ENCODE data around the gene THOC7.

DNA sequence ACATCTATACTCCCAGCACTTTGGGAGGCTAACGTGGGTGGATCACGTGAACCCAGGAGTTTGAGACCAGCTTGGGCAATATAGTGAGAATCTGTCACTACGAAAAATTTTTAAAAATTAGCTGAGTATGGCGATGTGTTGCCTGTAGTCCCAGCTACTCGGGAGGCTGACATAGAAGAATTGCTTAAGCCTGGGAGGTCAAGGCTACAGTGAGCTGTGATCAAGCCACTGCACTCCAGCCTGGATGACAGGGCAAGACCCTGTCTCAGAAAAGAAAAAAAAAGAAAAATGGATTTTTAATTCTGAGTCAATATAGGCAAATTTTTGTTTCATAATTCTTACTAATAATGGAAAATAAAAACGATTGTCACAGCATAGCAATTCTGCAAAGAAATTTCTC, 31.2 kb downstream of the THOC7 start:
- TF ChIP-seq, protein P1, sequence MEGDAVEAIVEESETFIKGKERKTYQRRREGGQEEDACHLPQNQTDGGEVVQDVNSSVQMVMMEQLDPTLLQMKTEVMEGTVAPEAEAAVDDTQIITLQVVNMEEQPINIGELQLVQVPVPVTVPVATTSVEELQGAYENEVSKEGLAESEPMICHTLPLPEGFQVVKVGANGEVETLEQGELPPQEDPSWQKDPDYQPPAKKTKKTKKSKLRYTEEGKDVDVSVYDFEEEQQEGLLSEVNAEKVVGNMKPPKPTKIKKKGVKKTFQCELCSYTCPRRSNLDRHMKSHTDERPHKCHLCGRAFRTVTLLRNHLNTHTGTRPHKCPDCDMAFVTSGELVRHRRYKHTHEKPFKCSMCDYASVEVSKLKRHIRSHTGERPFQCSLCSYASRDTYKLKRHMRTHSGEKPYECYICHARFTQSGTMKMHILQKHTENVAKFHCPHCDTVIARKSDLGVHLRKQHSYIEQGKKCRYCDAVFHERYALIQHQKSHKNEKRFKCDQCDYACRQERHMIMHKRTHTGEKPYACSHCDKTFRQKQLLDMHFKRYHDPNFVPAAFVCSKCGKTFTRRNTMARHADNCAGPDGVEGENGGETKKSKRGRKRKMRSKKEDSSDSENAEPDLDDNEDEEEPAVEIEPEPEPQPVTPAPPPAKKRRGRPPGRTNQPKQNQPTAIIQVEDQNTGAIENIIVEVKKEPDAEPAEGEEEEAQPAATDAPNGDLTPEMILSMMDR (IDR thresholded peaks at IDR 0.05; ENCODE audit: poor library complexity, severe bottlenecking) = no peak
- no peak for TF ChIP-seq EZH2 (IDR thresholded peaks at IDR 0.05; ENCODE audit: borderline replicate concordance, insufficient read depth, low read length, poor library complexity, severe bottlenecking)
- no peak for TF ChIP-seq POLR2AphosphoS5 (IDR thresholded peaks at IDR 0.05)
- no peak for TF ChIP-seq EP300 (conservative IDR thresholded peaks at IDR 0.05; ENCODE audit: poor library complexity, severe bottlenecking)
- TF ChIP-seq, protein P2, sequence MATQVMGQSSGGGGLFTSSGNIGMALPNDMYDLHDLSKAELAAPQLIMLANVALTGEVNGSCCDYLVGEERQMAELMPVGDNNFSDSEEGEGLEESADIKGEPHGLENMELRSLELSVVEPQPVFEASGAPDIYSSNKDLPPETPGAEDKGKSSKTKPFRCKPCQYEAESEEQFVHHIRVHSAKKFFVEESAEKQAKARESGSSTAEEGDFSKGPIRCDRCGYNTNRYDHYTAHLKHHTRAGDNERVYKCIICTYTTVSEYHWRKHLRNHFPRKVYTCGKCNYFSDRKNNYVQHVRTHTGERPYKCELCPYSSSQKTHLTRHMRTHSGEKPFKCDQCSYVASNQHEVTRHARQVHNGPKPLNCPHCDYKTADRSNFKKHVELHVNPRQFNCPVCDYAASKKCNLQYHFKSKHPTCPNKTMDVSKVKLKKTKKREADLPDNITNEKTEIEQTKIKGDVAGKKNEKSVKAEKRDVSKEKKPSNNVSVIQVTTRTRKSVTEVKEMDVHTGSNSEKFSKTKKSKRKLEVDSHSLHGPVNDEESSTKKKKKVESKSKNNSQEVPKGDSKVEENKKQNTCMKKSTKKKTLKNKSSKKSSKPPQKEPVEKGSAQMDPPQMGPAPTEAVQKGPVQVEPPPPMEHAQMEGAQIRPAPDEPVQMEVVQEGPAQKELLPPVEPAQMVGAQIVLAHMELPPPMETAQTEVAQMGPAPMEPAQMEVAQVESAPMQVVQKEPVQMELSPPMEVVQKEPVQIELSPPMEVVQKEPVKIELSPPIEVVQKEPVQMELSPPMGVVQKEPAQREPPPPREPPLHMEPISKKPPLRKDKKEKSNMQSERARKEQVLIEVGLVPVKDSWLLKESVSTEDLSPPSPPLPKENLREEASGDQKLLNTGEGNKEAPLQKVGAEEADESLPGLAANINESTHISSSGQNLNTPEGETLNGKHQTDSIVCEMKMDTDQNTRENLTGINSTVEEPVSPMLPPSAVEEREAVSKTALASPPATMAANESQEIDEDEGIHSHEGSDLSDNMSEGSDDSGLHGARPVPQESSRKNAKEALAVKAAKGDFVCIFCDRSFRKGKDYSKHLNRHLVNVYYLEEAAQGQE (IDR thresholded peaks at IDR 0.05; ENCODE audit: borderline replicate concordance) = no peak
- TF ChIP-seq SMC3 (conservative IDR thresholded peaks at IDR 0.05; ENCODE audit: poor library complexity) = no peak
- TF ChIP-seq TAF1 (IDR thresholded peaks at IDR 0.05; ENCODE audit: low read depth) = no peak

Measured in neural cell (in vitro differentiated cells).